Heart right ventricle (tissue), 16 donors: ENCODE measurements around the gene FRY. TPM values are rescaled to one million over a fixed set of nuclear protein-coding genes. Genes with fewer than 3 reads are reported as not detected.

Experiments used
- ATAC-seq, 8 donors: fragments of 200-7000 bp; cut with Tn5 transposase; one replicate each; pipeline ENCODE4 v1.9.1; 2020; ENCODE audit warnings: mild to moderate bottlenecking in 8 of 8, moderate library complexity in 8 of 8, moderate number of reproducible peaks in 1 of 8
- DNase-seq, 2 donors: peaks; one replicate each; pipeline ENCODE4 v3.0.0-alpha.2; 2020
- H3K27ac ChIP-seq, 10 donors: fragments of 200-600 bp; sonication (generic) in 2 of 10; one replicate each; pipeline versions ENCODE4 v1.5.0 to v1.8.0; 2020 to 2022; ENCODE audit warnings: mild to moderate bottlenecking in 3 of 10
- H3K27me3 ChIP-seq, 7 donors: fragments of 200-600 bp; one replicate each; pipeline ENCODE4 v1.8.0; 2021 to 2022; ENCODE audit warnings: mild to moderate bottlenecking in 2 of 7
- H3K36me3 ChIP-seq, 9 donors: fragments of 200-600 bp; sonication (generic) in 1 of 9; one replicate each; pipeline versions ENCODE4 v1.5.0 to v1.8.0; 2020 to 2022; ENCODE audit warnings: mild to moderate bottlenecking in 2 of 9
- H3K4me1 ChIP-seq, 9 donors: fragments of 200-600 bp; sonication (generic) in 1 of 9; one replicate each; pipeline versions ENCODE4 v1.5.0 to v1.8.0; 2020 to 2022; ENCODE audit warnings: mild to moderate bottlenecking in 4 of 9
- H3K4me3 ChIP-seq, 10 donors: fragments of 200-600 bp; sonication (generic) in 2 of 10; one replicate each; pipeline versions ENCODE4 v1.5.0 to v1.8.0; 2020 to 2022; ENCODE audit warnings: mild to moderate bottlenecking in 7 of 10, moderate library complexity in 2 of 10
- H3K9me3 ChIP-seq, 11 donors: fragments of 200-600 bp in 10 of 11; sonication (generic) in 2 of 11; one replicate each; pipeline versions ENCODE4 v1.5.0 to v1.8.0; 2013 to 2022; ENCODE audit warnings: mild to moderate bottlenecking in 2 of 11, control low read depth in 1 of 11, moderate library complexity in 1 of 11
- WGBS, 2 donors: extraction: QIAGEN DNeasy Blood & Tissue Kit; methylation state at CpG; one replicate each; pipeline ENCODE4 v1.1.7; 2013; ENCODE audit warnings: inconsistent platforms in 1 of 2; 5-methylcytosine and 5-hydroxymethylcytosine counted together
- intact Hi-C, 10 donors: fragments of 100-400 bp; cut with DNase I; formaldehyde crosslinking; loops; one replicate each; pipeline versions ENCODE4 v1.11.1 to v1.14.2; 2022
- polyA plus RNA-seq, 2 donors: library from polyadenylated mRNA; stranded (reverse); fragments of 200-250 nt; gene quantifications; one replicate each; pipeline ENCODE4 v1.2.3, GENCODE V29; 2013
- total RNA-seq, 10 donors: library from RNA; stranded (reverse); fragmentation: NEBNext Ultra II Directional in 3 of 10; extraction: Animal tissue kit (Norgen Biotek cat#: 25700) in 3 of 10; gene quantifications; one replicate each; pipeline versions ENCODE4 v1.2.1 to v1.2.4, GENCODE V29; 2021 to 2023
- TF ChIP-seq, protein P1 (sequence below), 9 donors: fragments of 200-600 bp; sonication (generic) in 2 of 9; IDR thresholded peaks; one replicate each; pipeline versions ENCODE4 v1.5.0 to v1.8.0; 2021 to 2022; ENCODE audit warnings: antibody characterized with exemption in 9 of 9, mild to moderate bottlenecking in 5 of 9, moderate library complexity in 1 of 9
- donor health status: Arrhythmogenic right ventricular cardiomyopathy.
- donor health status: ischemic (EF 13 %, LVEDD 7.1; RV severe dilation, severe dysfunction).
- donor health status: healthy with polysubstance abuse.
- donor health status: DM: no; HTN: yes; CAD: no.
- donor health status: DM: no; HTN: no; CAD: no.
- donor health status: ischemic (EF 25% LVEDD 6.9; RV normal size, moderate dysfunction).
- donor health status: ischemic (EF 25% LVEDD 5.7; RV mildly dilated, moderate dysfunction).
- donor health status: healthy.
- donor health status: DM: yes; HTN: yes; CAD: no.
- donor health status: Ischemic cardiomyopathy.
- donor health status: ischemic (EF 35%, LVEDD 5.7; RV mildly dilated, moderate dysfunction).
- donor health status: nonischemic (EF 11% LVEDD 7.7; RV severe dilation, severe dysfunction).
- donor health status: DM: yes; HTN: yes; CAD: no.
- donor health status: PGD.
- donor health status: ischemic (EF 29% LVEDD 5.4; RV normal size, mild dysfunction).
- donor health status: nonischemic (EF 23%, LVEDD 6.1; RV moderate dilation, normal function).

FRY gene
- total and polyA plus RNA-seq, 12 donors = 24.9 to 268 (median 207) TPM

GRCh38 chr13:32201809-32202208 lies 170.2 kb downstream of the FRY start:
- TF ChIP-seq, protein P1, sequence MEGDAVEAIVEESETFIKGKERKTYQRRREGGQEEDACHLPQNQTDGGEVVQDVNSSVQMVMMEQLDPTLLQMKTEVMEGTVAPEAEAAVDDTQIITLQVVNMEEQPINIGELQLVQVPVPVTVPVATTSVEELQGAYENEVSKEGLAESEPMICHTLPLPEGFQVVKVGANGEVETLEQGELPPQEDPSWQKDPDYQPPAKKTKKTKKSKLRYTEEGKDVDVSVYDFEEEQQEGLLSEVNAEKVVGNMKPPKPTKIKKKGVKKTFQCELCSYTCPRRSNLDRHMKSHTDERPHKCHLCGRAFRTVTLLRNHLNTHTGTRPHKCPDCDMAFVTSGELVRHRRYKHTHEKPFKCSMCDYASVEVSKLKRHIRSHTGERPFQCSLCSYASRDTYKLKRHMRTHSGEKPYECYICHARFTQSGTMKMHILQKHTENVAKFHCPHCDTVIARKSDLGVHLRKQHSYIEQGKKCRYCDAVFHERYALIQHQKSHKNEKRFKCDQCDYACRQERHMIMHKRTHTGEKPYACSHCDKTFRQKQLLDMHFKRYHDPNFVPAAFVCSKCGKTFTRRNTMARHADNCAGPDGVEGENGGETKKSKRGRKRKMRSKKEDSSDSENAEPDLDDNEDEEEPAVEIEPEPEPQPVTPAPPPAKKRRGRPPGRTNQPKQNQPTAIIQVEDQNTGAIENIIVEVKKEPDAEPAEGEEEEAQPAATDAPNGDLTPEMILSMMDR (IDR thresholded peaks at IDR 0.05) = no peak
- intact Hi-C loops = loop anchor here in 1 of 10 donors (5.0 to 10.0 kb wide), 2 partner anchors 35 to 287 kb away; no protein-coding TSS in a partner anchor
- Histone ChIP-seq H3K36me3 (peaks cover 0 to 62% (median 6%) of the 10 kb centered on the region in 9 donors), H3K4me3 (no peak overlapping the region), H3K27ac (peak overlapping the region in 9 of 10 donors; percentile 21 to 73 (median 56)), H3K4me1 (peaks cover 0 to 56% (median 15%) of the 10 kb centered on the region in 9 donors), H3K9me3 (no peaks in the 10 kb centered on the region), H3K27me3 (no peaks in the 10 kb centered on the region)
- ATAC-seq (peak in 4 of 8 donors; percentile 43 to 52 (median 47)), DNase-seq (no peak)
- WGBS, 2 donors = 66 to 68% methylated on average over 4 of the region's 4 CpGs

- intact Hi-C loops = loop anchor here in 1 of 10 donors (5.0 to 10.0 kb wide), 2 partner anchors 35 to 287 kb away; no protein-coding TSS in a partner anchor
- TF ChIP-seq, protein P1 (IDR thresholded peaks at IDR 0.05) = no peak
- H3K4me3 ChIP-seq = no peak overlapping the region
- ATAC-seq = no peak
- peak overlapping the region in 8 of 10 donors; percentile 12 to 73 (median 63) for H3K27ac ChIP-seq
- 85 to 89% methylated on average over 6 of the region's 6 CpGs for WGBS, 2 donors
- peaks cover 0 to 64% (median 6%) of the 10 kb centered on the region in 9 donors for H3K36me3 ChIP-seq
- peaks cover 0 to 53% (median 15%) of the 10 kb centered on the region in 9 donors for H3K4me1 ChIP-seq
- no peaks in the 10 kb centered on the region for H3K27me3 ChIP-seq
- no peaks in the 10 kb centered on the region for H3K9me3 ChIP-seq
- no peak for DNase-seq
These were observed 170.7 kb downstream of the FRY start for GRCh38 chr13:32202268-32202667.

DNA sequence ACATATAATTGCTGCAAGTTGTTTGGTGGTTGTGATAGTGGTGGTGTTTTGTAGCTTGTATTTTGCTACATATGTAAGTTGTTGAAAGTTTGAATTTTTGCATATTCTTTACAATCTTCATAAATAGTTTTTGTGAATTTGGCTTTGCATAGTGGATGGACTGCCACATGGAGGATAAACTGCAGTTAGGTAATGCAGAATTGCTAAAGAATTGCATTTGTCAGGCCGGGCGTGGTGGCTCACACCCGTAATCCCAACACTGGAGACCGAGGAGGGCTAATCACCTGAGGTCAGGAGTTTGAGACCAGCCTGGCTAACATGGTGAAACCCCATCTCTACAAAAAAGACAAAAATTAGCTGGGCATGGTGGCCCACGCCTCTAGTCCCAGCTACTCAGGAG lies 171.6 kb downstream of the FRY start:
- Histone ChIP-seq H3K4me3 (no peak overlapping the region), H3K27ac (peak overlapping the region in 6 of 10 donors; percentile 37 to 73 (median 70)), H3K36me3 (peaks cover 0 to 65% (median 6%) of the 10 kb centered on the region in 9 donors), H3K4me1 (peaks cover 0 to 49% (median 15%) of the 10 kb centered on the region in 9 donors), H3K27me3 (no peaks in the 10 kb centered on the region), H3K9me3 (no peaks in the 10 kb centered on the region)
- intact Hi-C loops = loop anchor here in 1 of 10 donors (5.0 to 10.0 kb wide), 2 partner anchors 36 to 288 kb away; no protein-coding TSS in a partner anchor
- no peak for DNase-seq
- WGBS, 2 donors = 96 to 97% methylated on average over 5 of the region's 5 CpGs
- no peak for ATAC-seq
- TF ChIP-seq, protein P1 (IDR thresholded peaks at IDR 0.05) = no peak

- WGBS, 2 donors = 48 to 53% methylated on average over 1 of the region's 1 CpG
- peak in 7 of 8 donors; percentile 43 to 81 (median 69) for ATAC-seq
These were observed 172.2 kb downstream of the FRY start for GRCh38 chr13:32203736-32204135.

More at GRCh38 chr13:32203736-32204135, 172.2 kb downstream of the FRY start:
- no peak for DNase-seq
- TF ChIP-seq, protein P1 (IDR thresholded peaks at IDR 0.05) = no peak
- no peaks in the 10 kb centered on the region for H3K27me3 ChIP-seq
- peaks cover 0 to 49% (median 16%) of the 10 kb centered on the region in 9 donors for H3K4me1 ChIP-seq
- intact Hi-C loops = loop anchor here in 1 of 10 donors (5.0 to 10.0 kb wide), 2 partner anchors 36 to 289 kb away; no protein-coding TSS in a partner anchor
- no peak overlapping the region for H3K4me3 ChIP-seq
- no peaks in the 10 kb centered on the region for H3K9me3 ChIP-seq
- H3K27ac ChIP-seq = peak overlapping the region in 6 of 10 donors; percentile 37 to 73 (median 66)
- H3K36me3 ChIP-seq = peaks cover 0 to 65% (median 9%) of the 10 kb centered on the region in 9 donors
